SK-N-SH treated with all-trans-retinoic acid at 6 μM for 48 hours (cell line): ENCODE data around the gene TRPC6.

Experiments
- ATAC-seq: fragments of 200-7000 bp; cut with Tn5 transposase; 3 replicates; pipeline ENCODE4 v1.9.1; 2020; ENCODE audit warnings: mild to moderate bottlenecking, moderate library complexity
- ARNTL ChIP-seq: fragments of 450-650 bp; formaldehyde crosslinking; IDR thresholded peaks from 2 replicates; pipeline ENCODE4 v1.5.0; 2020; ENCODE audit warnings: low read depth, mild to moderate bottlenecking, moderate library complexity, borderline replicate concordance
- BACH2 ChIP-seq: fragments of 250-450 bp; sonication (Bioruptor Pico); IDR thresholded peaks from 2 replicates; pipeline ENCODE4 v1.9.0; 2021; ENCODE audit warnings: mild to moderate bottlenecking, borderline replicate concordance
- ESRRG ChIP-seq: fragments of 250-450 bp; sonication (Bioruptor Pico); IDR thresholded peaks from 2 replicates; pipeline ENCODE4 v1.6.1; 2021; ENCODE audit warnings: mild to moderate bottlenecking
- GLIS3 ChIP-seq: fragments of 250-450 bp; sonication (Bioruptor Pico); IDR thresholded peaks from 2 replicates; pipeline ENCODE4 v1.5.0; 2020; ENCODE audit warnings: mild to moderate bottlenecking, moderate library complexity
- ISL1 ChIP-seq: fragments of 250-450 bp; sonication (Bioruptor Pico); IDR thresholded peaks from 2 replicates; pipeline ENCODE4 v2.1.2; 2022; ENCODE audit warnings: mild to moderate bottlenecking, moderate library complexity
- PATZ1 ChIP-seq: fragments of 250-450 bp; sonication (Bioruptor Pico); IDR thresholded peaks from 2 replicates; pipeline ENCODE4 v1.8.0; 2020; ENCODE audit warnings: mild to moderate bottlenecking, moderate library complexity, borderline replicate concordance
- POU6F1 ChIP-seq: fragments of 250-450 bp; sonication (Bioruptor Pico); IDR thresholded peaks from 2 replicates; pipeline ENCODE4 v1.8.0; 2021; ENCODE audit warnings: low read depth, mild to moderate bottlenecking, moderate library complexity, borderline replicate concordance
- PPARA ChIP-seq: fragments of 250-450 bp; sonication (Bioruptor Pico); IDR thresholded peaks from 2 replicates; pipeline ENCODE4 v1.5.0; 2020; ENCODE audit warnings: mild to moderate bottlenecking, borderline replicate concordance
- SNAI2 ChIP-seq: fragments of 250-450 bp; sonication (Bioruptor Pico); IDR thresholded peaks from 2 replicates; pipeline ENCODE4 v1.5.0; 2020; ENCODE audit warnings: mild to moderate bottlenecking, moderate library complexity
- TSHZ2 ChIP-seq: fragments of 250-450 bp; sonication (Bioruptor Pico); IDR thresholded peaks from 2 replicates; pipeline ENCODE4 v1.5.0; 2020; ENCODE audit warnings: mild to moderate bottlenecking, moderate library complexity
- ZFP3 ChIP-seq: fragments of 250-450 bp; sonication (Bioruptor Pico); IDR thresholded peaks from 2 replicates; pipeline ENCODE4 v1.5.0; 2020; ENCODE audit warnings: mild to moderate bottlenecking, moderate library complexity
- ZFP30 ChIP-seq: fragments of 450-650 bp; formaldehyde crosslinking; IDR thresholded peaks from 2 replicates; pipeline ENCODE4 v1.5.0; 2022; ENCODE audit warnings: mild to moderate bottlenecking, moderate library complexity
- ZNF565 ChIP-seq: fragments of 450-650 bp; formaldehyde crosslinking; conservative IDR thresholded peaks from 2 replicates; pipeline ENCODE4 v1.5.0; 2020; ENCODE audit warnings: low read depth, mild to moderate bottlenecking, moderate library complexity
- ZNF70 ChIP-seq: fragments of 450-650 bp; formaldehyde crosslinking; IDR thresholded peaks from 2 replicates; pipeline ENCODE4 v1.5.0; 2020; ENCODE audit warnings: mild to moderate bottlenecking, moderate library complexity
- TF ChIP-seq, protein P1 (sequence below): fragments of 250-450 bp; sonication (Bioruptor Pico); IDR thresholded peaks from 2 replicates; pipeline ENCODE4 v1.5.1; 2021; ENCODE audit warnings: mild to moderate bottlenecking, moderate library complexity
- TF ChIP-seq, protein P2 (sequence below): fragments of 250-450 bp; sonication (Bioruptor Pico); IDR thresholded peaks from 2 replicates; pipeline ENCODE4 v1.5.1; 2020; ENCODE audit warnings: low read depth, mild to moderate bottlenecking, moderate library complexity

The TRPC6 gene

DNA sequence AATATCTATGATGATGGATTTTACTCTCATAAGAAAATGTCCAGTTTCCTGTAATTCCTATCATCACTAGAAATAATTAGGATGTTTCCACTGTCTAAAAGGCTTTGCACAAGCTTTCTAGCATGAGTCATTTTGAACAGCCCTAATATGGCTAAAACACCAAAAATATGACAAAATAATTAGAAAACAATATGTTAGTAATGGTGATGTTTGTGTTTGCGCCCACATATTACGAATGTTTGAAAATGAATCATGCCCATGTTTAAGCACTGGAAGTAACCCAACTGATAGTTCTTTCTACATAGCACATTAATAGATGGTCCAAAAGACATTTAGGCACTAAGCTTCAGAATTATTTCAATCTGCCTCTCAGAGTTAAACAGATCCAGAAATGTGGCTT is 96.0 kb downstream of the TRPC6 start (continued):
- TF ChIP-seq POU6F1 (CRISPR knock-in tag), result no peak
- TF ChIP-seq, all 23 proteins: peak for 0

DNA sequence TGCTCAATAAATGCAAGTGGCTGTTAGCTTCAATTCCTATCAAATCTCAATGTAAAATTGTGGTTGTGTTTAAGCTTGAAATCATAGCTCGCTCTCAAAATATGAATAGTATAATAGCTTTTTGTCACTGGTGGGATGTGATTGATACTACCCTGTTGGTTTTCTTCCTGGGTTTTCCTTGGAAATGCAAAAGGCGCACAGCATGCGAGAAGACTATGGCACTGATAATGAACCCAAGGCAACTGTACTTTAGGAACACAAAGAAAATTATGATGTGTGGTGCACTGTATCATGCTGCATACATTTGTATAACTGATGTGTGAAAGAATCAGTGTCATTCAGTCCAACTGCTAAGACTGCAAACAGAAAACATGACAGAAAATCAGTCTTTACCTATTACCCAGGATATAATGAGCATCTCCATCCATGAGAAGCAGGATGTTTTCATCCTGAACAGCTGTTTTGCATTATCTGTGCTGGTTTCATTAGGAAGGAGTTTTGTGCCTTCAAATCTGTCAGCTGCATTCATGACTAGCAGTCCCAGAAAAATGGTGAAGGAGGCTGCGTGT is 101.2 kb downstream of the TRPC6 start:
- TF ChIP-seq SNAI2 (CRISPR knock-in tag) (no peak), GLIS3 (no peak), ZNF70 (CRISPR knock-in tag) (no peak), ISL1 (CRISPR knock-in tag) (no peak), ESRRG (no peak)
- TF ChIP-seq, all 23 proteins: peak for 0
- no peak for ATAC-seq

GRCh38 chr11:101478587-101479369 is 105.0 kb downstream of the TRPC6 start:
- ATAC-seq, result no peak
- TF ChIP-seq ZFP30 (no peak), TSHZ2 (CRISPR knock-in tag) (no peak), POU6F1 (CRISPR knock-in tag) (no peak), PATZ1 (CRISPR knock-in tag) (no peak), BACH2 (no peak)
- TF ChIP-seq, protein P1, sequence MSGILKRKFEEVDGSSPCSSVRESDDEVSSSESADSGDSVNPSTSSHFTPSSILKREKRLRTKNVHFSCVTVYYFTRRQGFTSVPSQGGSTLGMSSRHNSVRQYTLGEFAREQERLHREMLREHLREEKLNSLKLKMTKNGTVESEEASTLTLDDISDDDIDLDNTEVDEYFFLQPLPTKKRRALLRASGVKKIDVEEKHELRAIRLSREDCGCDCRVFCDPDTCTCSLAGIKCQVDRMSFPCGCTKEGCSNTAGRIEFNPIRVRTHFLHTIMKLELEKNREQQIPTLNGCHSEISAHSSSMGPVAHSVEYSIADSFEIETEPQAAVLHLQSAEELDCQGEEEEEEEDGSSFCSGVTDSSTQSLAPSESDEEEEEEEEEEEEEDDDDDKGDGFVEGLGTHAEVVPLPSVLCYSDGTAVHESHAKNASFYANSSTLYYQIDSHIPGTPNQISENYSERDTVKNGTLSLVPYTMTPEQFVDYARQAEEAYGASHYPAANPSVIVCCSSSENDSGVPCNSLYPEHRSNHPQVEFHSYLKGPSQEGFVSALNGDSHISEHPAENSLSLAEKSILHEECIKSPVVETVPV (CRISPR knock-in tag), result no peak
- TF ChIP-seq, protein P2, sequence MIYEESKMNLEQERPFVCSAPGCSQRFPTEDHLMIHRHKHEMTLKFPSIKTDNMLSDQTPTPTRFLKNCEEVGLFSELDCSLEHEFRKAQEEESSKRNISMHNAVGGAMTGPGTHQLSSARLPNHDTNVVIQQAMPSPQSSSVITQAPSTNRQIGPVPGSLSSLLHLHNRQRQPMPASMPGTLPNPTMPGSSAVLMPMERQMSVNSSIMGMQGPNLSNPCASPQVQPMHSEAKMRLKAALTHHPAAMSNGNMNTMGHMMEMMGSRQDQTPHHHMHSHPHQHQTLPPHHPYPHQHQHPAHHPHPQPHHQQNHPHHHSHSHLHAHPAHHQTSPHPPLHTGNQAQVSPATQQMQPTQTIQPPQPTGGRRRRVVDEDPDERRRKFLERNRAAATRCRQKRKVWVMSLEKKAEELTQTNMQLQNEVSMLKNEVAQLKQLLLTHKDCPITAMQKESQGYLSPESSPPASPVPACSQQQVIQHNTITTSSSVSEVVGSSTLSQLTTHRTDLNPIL (CRISPR knock-in tag), result no peak

DNA sequence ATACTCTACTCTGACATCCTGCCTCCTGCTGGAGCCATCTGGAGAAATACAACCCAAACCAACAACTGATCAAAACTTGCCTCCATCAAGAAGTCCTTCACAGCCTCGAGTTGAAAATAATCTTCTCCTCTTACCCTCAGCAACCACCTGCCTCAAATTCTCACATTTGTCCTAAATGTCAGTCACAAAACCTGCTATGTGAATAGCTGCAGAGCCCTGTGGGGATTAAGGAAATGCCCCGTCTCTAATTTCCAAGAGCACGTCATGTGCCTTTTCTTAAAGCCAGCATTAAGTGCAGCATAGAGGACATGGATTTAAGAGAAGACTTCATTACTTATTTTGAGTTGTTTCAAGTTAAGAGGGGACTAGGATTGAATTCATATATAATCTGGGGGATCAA is 105.9 kb downstream of the TRPC6 start:
- TF ChIP-seq ZNF565 (no peak), ZNF70 (CRISPR knock-in tag) (no peak), PATZ1 (CRISPR knock-in tag) (no peak), ESRRG (no peak), ARNTL (CRISPR knock-in tag) (no peak), PPARA (CRISPR knock-in tag) (no peak), TSHZ2 (CRISPR knock-in tag) (no peak), ZFP3 (no peak)
- ATAC-seq, result no peak
